GM18951 (cell line): ENCODE results near the gene MRPL1.

Source experiments
- POLR2A ChIP-seq: IDR thresholded peaks from 4 replicates; pipeline ENCODE4 v1.6.1; 2011; ENCODE audit warnings: mild to moderate bottlenecking; ENCODE audit not compliant: insufficient read length, insufficient read depth; ENCODE audit errors: extremely low read depth
- in situ Hi-C: fragments of 300-500 bp; cut with MboI; formaldehyde crosslinking; loops from one replicate; pipeline ENCODE4 v1.12.0; 2022; ENCODE audit warnings: low sequenced_read_pairs, mixed read lengths, inconsistent platforms; ENCODE audit not compliant: unreplicated experiment

Gene MRPL1

GRCh38 chr4:77990904-77991358, 128.3 kb downstream of the MRPL1 start:
- in situ Hi-C loops: no loop called here
- TF ChIP-seq POLR2A: no peak

- no peak for TF ChIP-seq POLR2A
- in situ Hi-C loops: no loop called here
Measured at GRCh38 chr4:77992581-77992980, 130.0 kb downstream of the MRPL1 start.

- in situ Hi-C loops: no loop called here
- no peak for TF ChIP-seq POLR2A
Measured at GRCh38 chr4:77994194-77994721, 131.6 kb downstream of the MRPL1 start.

GRCh38 chr4:77996076-77996475, 133.4 kb downstream of the MRPL1 start:
- no peak for TF ChIP-seq POLR2A
- in situ Hi-C loops: no loop called here

- in situ Hi-C loops: no loop called here
- no peak for TF ChIP-seq POLR2A
Measured at GRCh38 chr4:78001531-78001930, 138.9 kb downstream of the MRPL1 start.

GRCh38 chr4:78002260-78002659, 139.6 kb downstream of the MRPL1 start:
- in situ Hi-C loops: no loop called here
- no peak for TF ChIP-seq POLR2A
